Ovary (tissue), 9 donors: Measurements from ENCODE around the gene IP6K2. TPM values are rescaled to one million over a fixed set of nuclear protein-coding genes. Genes with fewer than 3 reads are reported as not detected.
A peak's percentile ranks its signal among the peaks of the same experiment; 100 is the strongest.
"Not testable (repeated sequence)": the region's sequence is repeated elsewhere in the genome, so short reads cannot be mapped to it uniquely, and the experiment has no call there.

Source experiments
- DNase-seq, 5 donors: peaks; one replicate each; pipeline ENCODE4 v3.0.0-alpha.2; 2019 to 2020
- H3K27ac ChIP-seq, 2 donors: fragments of 200-600 bp; one replicate each; pipeline versions ENCODE4 v1.5.1 to v1.8.0; 2019 to 2022
- H3K27me3 ChIP-seq: fragments of 200-600 bp; one replicate; pipeline ENCODE4 v1.8.0; 2022
- H3K36me3 ChIP-seq: fragments of 200-600 bp; sonication (generic); one replicate; pipeline ENCODE4 v1.5.1; 2019
- H3K4me1 ChIP-seq: one replicate; pipeline ENCODE4 v1.8.1; 2013; ENCODE audit warnings: mild to moderate bottlenecking, moderate library complexity; ENCODE audit not compliant: insufficient read depth
- H3K4me3 ChIP-seq: fragments of 200-600 bp; sonication (generic); one replicate; pipeline ENCODE4 v1.5.1; 2017
- H3K9me3 ChIP-seq, 2 donors: fragments of 200-600 bp in 1 of 2; sonication (generic) in 1 of 2; one replicate each; pipeline versions ENCODE4 v1.5.1 to v1.8.1; 2013 to 2019; ENCODE audit warnings: mild to moderate bottlenecking in 1 of 2, moderate library complexity in 1 of 2
- EP300 ChIP-seq: sonication (generic); formaldehyde crosslinking; IDR thresholded peaks from one replicate; pipeline ENCODE4 v1.6.1; 2017; ENCODE audit warnings: antibody characterized with exemption
- POLR2A ChIP-seq: fragments of 450-650 bp; IDR thresholded peaks from one replicate; pipeline ENCODE4 v1.6.1; 2017; ENCODE audit warnings: antibody characterized with exemption, mild to moderate bottlenecking, moderate library complexity
- WGBS, 3 donors: extraction: QIAGEN DNeasy Blood & Tissue Kit in 1 of 3; methylation state at CpG; one replicate each; pipeline versions ENCODE4 v1.1.5 to v1.1.7; 2013 to 2017; 5-methylcytosine and 5-hydroxymethylcytosine counted together
- intact Hi-C, 4 donors: fragments of 100-400 bp; cut with DNase I; formaldehyde crosslinking; loops; one replicate each; pipeline versions ENCODE4 v1.11.0 to v1.15.1; 2022 to 2023
- polyA plus RNA-seq, 2 donors: library from polyadenylated mRNA; stranded (reverse); fragments of 200-250 nt in 1 of 2; fragments of 350-450 nt in 1 of 2; fragmentation: Illumina TruSeq in 1 of 2; extraction: RNeasy Lipid Tissue Mini Kit (QIAGEN cat#74804) in 1 of 2; gene quantifications; one replicate each; pipeline ENCODE4 v1.2.3, GENCODE V29; 2013 to 2014
- total RNA-seq, 7 donors: library from RNA; depleted of rRNA in 2 of 7; stranded (reverse); fragments of >200 nt in 2 of 7; fragmentation: NEBNext Ultra II Directional in 3 of 7; extraction: Animal tissue kit (Norgen Biotek cat#: 25700) in 3 of 7; gene quantifications; one replicate each; pipeline versions ENCODE4 v1.1.0 to v1.2.4, GENCODE V29; 2016 to 2023
- TF ChIP-seq, protein P1 (sequence below), 3 donors: fragments of 450-650 bp in 2 of 3; fragments of 200-600 bp in 1 of 3; IDR thresholded peaks; one replicate each; pipeline versions ENCODE4 v1.5.1 to v1.8.0; 2016 to 2022; ENCODE audit warnings: antibody characterized with exemption in 3 of 3, mild to moderate bottlenecking in 1 of 3
- donor health status: DM: no; HTN: no; CAD: no; lungs with moderate emphysema.
- donor health status: DM: no; HTN: no; CAD: no.
- donor health status: Bipolar disorder and iron deficiency.
- donor health status: DM: yes; HTN: yes; CAD: no.
- donor health status: DM: no; HTN: no; CAD: no.
- donor health status: DM: yes; HTN: yes; CAD: no.

The IP6K2 gene
- total and polyA plus RNA-seq, 9 donors = 51.8 to 132 (median 62.7) TPM

DNA sequence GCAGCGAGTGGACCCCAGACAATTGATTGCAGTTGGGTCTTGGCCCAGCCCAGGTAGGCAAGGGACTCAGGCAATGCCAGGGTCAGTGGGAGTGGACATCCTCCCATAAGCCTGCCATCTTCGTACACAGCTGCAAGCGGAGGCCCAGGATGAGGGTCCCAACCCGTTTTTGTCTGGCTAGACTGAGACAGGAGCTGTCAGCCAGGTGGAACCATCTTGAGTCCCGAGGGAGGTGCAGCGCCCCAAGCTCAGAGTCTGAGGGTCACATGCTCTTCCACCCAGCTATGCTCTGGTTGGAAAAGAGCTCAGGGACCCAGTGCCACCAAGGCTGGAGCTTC lies 22.6 kb upstream of the IP6K2 start:
- Histone ChIP-seq H3K4me1 (peaks cover 10% of the 10 kb centered on the region), H3K9me3 (no peaks in the 10 kb centered on the region), H3K4me3 (no peak overlapping the region), H3K36me3 (no peaks in the 10 kb centered on the region), H3K27me3 (no peaks in the 10 kb centered on the region), H3K27ac (peak overlapping the region; percentile 17 to 20)
- intact Hi-C loops = no loop called here
- TF ChIP-seq, protein P1, sequence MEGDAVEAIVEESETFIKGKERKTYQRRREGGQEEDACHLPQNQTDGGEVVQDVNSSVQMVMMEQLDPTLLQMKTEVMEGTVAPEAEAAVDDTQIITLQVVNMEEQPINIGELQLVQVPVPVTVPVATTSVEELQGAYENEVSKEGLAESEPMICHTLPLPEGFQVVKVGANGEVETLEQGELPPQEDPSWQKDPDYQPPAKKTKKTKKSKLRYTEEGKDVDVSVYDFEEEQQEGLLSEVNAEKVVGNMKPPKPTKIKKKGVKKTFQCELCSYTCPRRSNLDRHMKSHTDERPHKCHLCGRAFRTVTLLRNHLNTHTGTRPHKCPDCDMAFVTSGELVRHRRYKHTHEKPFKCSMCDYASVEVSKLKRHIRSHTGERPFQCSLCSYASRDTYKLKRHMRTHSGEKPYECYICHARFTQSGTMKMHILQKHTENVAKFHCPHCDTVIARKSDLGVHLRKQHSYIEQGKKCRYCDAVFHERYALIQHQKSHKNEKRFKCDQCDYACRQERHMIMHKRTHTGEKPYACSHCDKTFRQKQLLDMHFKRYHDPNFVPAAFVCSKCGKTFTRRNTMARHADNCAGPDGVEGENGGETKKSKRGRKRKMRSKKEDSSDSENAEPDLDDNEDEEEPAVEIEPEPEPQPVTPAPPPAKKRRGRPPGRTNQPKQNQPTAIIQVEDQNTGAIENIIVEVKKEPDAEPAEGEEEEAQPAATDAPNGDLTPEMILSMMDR (IDR thresholded peaks at IDR 0.05) = no peak
- TF ChIP-seq POLR2A = no peak
- TF ChIP-seq EP300 = no peak
- 65 to 70% (median 66%) methylated on average over 6 of the region's 6 CpGs for WGBS, 3 donors
- peak in 2 of 5 donors; percentile 21 to 43 for DNase-seq

DNA sequence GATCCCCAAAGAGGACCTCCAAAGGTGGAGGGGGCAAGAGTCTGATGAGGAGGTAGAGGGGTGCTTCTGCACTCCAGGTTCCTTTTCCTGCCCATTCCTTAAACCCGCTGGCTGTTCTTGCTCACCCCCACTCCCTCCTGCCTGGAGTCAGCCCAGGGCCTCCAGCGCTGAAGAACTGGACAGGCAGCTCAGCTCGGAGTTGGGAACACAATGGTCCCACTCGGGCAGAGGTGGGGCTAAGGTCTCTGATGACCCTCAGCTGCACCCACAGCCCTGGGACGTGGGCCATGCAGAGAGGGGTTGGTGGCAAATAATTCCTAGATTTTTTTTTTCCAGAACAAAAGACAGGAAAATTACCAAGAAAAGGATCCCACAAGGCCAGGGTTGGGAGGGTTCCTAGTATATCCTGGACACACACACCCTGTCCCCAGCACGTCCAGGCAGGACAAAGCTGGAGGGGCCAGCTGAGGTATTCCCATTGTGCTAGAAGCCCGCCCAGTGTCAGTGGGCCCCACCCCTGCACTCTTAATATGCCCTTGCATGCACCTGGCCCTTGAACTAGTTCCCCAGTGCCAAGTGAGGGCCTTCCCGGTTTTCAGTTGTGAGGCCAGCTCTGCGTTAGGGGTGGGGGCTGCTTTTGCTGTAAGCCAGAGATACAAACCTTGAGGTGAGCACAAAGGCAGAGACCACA lies 22.1 kb upstream of the IP6K2 start:
- 46 to 77% (median 74%) methylated on average over 9 of the region's 9 CpGs for WGBS, 3 donors

DNA sequence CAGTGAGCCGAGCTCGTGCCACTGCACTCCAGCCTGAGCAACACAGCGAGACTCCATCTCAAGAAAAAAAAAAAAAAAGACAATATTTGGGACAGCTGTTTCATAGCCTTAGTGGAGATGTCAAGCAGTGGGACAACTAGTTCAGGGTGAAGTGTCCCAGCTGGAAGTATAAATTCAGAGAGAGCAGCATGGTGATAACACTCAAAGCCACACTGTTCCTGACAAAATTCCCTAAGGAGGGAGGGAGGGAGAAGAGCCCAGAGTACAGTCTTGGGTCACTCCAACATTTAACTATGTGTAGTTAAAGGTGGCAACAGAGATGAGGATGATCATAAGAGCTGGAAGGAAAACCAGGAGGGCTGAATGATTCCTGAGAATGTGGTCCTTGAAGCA lies 21.1 kb upstream of the IP6K2 start:
- Histone ChIP-seq H3K27ac (no peak overlapping the region), H3K4me3 (no peak overlapping the region), H3K4me1 (peaks cover 10% of the 10 kb centered on the region), H3K9me3 (no peaks in the 10 kb centered on the region), H3K27me3 (no peaks in the 10 kb centered on the region), H3K36me3 (no peaks in the 10 kb centered on the region)
- TF ChIP-seq POLR2A = no peak
- TF ChIP-seq, protein P1 (IDR thresholded peaks at IDR 0.05) = no peak
- TF ChIP-seq EP300 = no peak
- intact Hi-C loops = no loop called here
- no peak for DNase-seq
- 30 to 52% (median 47%) methylated on average over 3 of the region's 3 CpGs for WGBS, 3 donors

More for the DNA sequence above, 22.1 kb upstream of the IP6K2 start:
- Histone ChIP-seq H3K27me3 (no peaks in the 10 kb centered on the region), H3K27ac (peak overlapping the region in 1 of 2 donors; percentile 20), H3K9me3 (no peaks in the 10 kb centered on the region), H3K4me1 (peaks cover 10% of the 10 kb centered on the region), H3K4me3 (no peak overlapping the region), H3K36me3 (no peaks in the 10 kb centered on the region)
- TF ChIP-seq EP300 = no peak
- no peak for TF ChIP-seq POLR2A
- TF ChIP-seq, protein P1 (IDR thresholded peaks at IDR 0.05) = no peak
- peak in 1 of 5 donors; percentile 21 for DNase-seq
- intact Hi-C loops = no loop called here

DNA sequence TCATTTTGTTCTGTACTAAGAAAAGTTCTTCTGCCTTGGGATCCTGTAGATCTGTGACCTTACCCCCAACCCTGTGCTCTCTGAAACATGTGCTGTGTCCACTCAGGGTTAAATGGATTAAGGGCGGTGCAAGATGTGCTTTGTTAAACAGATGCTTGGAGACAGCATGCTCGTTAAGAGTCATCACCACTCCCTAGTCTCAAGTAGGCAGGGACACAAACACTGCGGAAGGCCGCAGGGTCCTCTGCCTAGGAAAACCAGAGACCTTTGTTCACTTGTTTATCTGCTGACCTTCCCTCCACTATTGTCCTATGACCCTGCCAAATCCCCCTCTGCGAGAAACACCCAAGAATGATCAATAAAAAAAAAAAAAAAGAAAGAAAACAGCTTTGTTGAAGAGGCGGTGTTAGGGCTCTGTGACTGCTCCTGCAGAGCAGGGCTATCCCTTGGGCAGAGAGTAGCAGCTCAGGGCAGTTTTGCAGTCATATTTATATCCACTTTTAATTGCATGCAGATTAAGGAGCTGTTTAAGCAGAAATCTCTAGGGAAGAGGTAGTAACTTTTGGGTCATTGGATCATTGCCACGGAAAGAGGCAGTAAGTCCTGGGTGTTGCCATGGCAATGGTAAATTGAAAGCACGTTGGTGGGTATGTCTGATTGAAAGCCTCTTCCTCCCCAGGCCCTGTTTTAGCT lies 18.2 kb upstream of the IP6K2 start:
- H3K27me3 ChIP-seq, H3K4me3 ChIP-seq, intact Hi-C loops, H3K4me1 ChIP-seq, H3K9me3 ChIP-seq, DNase-seq, H3K36me3 ChIP-seq, H3K27ac ChIP-seq: not testable (repeated sequence)
- WGBS, 3 donors = 32 to 50% (median 39%) methylated on average over 8 of the region's 8 CpGs

DNA sequence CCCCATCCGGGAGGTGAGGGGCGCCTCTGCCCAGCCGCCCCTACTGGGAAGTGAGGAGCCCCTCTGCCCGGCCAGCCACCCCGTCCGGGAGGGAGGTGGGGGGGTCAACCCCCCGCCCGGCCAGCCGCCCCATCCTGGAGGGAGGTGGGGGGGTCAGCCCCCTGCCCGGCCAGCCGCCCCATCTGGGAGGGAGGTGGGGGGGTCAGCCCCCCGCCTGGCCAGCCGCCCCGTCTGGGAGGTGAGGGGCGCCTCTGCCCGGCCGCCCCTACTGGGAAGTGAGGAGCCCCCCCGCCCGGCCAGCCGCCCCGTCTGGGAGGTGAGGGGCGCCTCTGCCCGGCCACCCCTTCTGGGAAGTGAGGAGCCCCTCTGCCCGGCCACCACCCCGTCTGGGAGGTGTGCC lies 17.5 kb upstream of the IP6K2 start:
- H3K27me3 ChIP-seq, H3K4me3 ChIP-seq, H3K27ac ChIP-seq, DNase-seq, H3K4me1 ChIP-seq, intact Hi-C loops, H3K36me3 ChIP-seq, H3K9me3 ChIP-seq: not testable (repeated sequence)
- WGBS, 3 donors = 79 to 98% (median 93%) methylated on average over 5 to 20 of the region's 25 CpGs

DNA sequence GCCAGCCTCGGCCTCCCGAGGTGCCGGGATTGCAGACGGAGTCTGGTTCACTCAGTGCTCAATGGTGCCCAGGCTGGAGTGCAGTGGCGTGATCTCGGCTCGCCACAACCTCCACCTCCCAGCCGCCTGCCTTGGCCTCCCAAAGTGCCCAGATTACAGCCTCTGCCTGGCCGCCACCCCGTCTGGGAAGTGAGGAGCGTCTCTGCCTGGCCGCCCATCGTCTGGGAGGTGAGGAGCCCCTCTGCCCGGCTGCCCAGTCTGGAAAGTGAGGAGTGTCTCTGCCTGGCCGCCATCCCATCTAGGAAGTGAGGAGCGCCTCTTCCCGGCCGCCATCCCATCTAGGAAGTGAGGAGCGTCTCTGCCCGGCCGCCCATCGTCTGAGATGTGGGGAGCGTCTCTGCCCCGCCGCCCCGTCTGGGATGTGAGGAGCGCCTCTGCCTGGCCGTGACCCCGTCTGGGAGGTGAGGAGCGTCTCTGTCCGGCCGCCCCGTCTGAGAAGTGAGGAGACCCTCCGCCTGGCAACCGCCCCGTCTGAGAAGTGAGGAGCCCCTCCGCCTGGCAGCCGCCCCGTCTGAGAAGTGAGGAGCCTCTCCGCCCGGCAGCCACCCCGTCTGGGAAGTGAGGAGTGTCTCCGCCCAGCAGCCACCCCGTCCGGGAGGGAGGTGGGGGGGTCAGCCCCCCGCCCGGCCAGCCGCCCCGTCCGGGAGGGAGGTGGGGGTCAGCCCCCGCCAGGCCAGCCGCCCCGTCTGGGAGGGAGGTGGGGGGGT lies 16.9 kb upstream of the IP6K2 start:
- H3K36me3 ChIP-seq, H3K9me3 ChIP-seq, DNase-seq, H3K4me1 ChIP-seq, intact Hi-C loops, H3K27ac ChIP-seq, H3K27me3 ChIP-seq, H3K4me3 ChIP-seq: not testable (repeated sequence)
- WGBS, 3 donors = 93 to 96% (median 95%) methylated on average over 22 to 50 of the region's 53 CpGs
